Measurements from ENCODE around the gene ADGRL2. TPM values are rescaled to one million over a fixed set of nuclear protein-coding genes. Genes with fewer than 3 reads are reported as not detected.

Gene ADGRL2
- polyA plus RNA-seq, 1 of the 3 experiments (the other 2 are of a cell fraction), result 40.3 TPM

DNA sequence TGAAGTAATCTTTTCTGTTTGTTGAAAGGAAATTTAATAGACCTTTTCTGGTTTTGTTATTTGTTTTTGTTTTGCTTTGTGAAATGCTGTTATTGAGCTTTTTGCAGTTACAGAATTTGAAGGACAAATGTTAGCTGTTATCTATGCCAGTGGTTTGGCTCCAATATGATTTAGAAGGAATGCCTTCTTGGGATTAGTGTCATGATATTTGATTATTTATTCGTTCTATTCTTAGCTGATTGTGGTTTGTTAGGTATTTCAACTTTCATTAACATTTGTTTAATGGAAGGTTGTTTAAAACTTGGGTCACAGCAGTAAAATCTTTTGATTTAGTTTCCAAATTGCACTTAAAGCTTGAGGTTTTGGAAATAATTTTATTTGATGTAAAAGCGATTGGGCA, 33.5 kb downstream of the ADGRL2 start (continued):
- TF ChIP-seq REST (IDR thresholded peaks at IDR 0.05; ENCODE audit: low read depth, low read length) (no peak), IRF3 (IDR thresholded peaks at IDR 0.05; ENCODE audit: low read depth, low read length) (no peak)

DNA sequence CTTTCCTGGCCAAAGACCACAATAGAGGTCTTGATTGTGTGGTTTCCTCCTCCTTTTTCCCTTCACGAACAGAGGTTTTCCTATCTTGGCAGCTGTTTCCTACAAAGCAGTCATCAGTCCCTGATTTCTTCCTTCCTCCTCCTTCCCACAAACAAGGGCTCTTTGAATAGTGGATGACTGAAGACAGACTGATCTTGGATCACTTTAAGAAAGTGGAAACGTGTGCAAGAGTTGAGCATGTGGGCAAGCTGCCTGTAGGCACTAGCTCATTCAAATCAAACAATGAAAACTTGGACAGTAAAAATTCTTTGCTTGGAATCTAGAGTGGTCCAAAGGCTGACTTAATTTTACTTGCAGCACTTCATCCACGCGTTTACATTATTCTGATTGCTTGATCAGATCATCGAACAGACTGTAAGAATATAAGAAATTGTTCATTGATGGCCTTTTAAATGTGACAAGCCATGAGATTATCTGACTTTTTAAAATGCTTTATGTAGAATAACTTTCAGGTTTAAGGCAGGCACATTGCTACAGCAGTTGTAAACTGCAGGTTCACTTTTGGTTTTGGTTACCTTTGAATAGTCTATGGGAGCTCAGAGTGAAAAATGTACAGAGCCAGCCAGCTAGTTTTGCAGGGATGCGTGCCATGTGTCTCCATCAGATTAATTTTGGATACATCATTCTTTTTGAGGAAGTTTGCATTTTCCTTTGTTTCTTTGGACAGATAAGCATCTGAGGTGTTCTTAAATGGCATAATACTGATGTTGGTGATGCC, 34.4 kb downstream of the ADGRL2 start:
- Histone ChIP-seq H3K4me3 (ENCODE audit: low read depth in 2 of 2, low read length in 1 of 2) (no peak overlapping the region), H3K36me3 (replicated peaks in 1 of 2; ENCODE audit: control insufficient read depth in 1 of 2, insufficient read depth in 2 of 2, low read length in 1 of 2) (peaks cover 4 to 10% of the 10 kb centered on the region in 2 experiments), H3K27ac (ENCODE audit: low read depth in 2 of 2, low read length in 1 of 2) (peak overlapping the region; percentile 11 to 34; a peak in 2 of 4 replicates), H3K4me1 (ENCODE audit: control insufficient read depth in 1 of 2, insufficient read depth in 2 of 2, low read depth in 1 of 2, low read length in 1 of 2) (peaks cover 21 to 38% of the 10 kb centered on the region in 2 experiments), H3K27me3 (ENCODE audit: insufficient read depth) (no peaks in the 10 kb centered on the region), H3K79me2 (ENCODE audit: insufficient read depth) (peaks cover 84% of the 10 kb centered on the region), H3K9ac (no peak overlapping the region), H3K9me2 (no peaks in the 10 kb centered on the region; the same call in 1 of the 2 replicates), H2AFZ (ENCODE audit: low read depth) (no peak overlapping the region), H4K20me1 (ENCODE audit: insufficient read depth) (peaks cover 55% of the 10 kb centered on the region; the same call in 1 of the 2 replicates), H3K4me2 (0 out of 2 replicates have a peak overlapping the region, but pooled peaks have one; percentile 0), H3F3A (replicated peaks; ENCODE audit: insufficient read depth) (peaks cover 13% of the 10 kb centered on the region), H3K9me3 (no peaks in the 10 kb centered on the region)
- DNase-seq, result no peak
- ChIA-PET POLR2A (no interaction called here), CTCF (interaction anchor here (0.7 to 0.9 kb wide), 2 partner anchors 22 to 69 kb away, joined by 3 read pairs; no protein-coding TSS in a partner anchor)
- TF ChIP-seq PBX3 (IDR thresholded peaks at IDR 0.05), result 0 out of 2 replicates have a peak, but pooled peaks have one; percentile 4
- no peak for TF ChIP-seq FOXM1 (IDR thresholded peaks at IDR 0.05; ENCODE audit: low read depth)
- WGBS (ENCODE audit: low lambda C conversion rate), result 73% methylated on average over 6 of the region's 6 CpGs

DNA sequence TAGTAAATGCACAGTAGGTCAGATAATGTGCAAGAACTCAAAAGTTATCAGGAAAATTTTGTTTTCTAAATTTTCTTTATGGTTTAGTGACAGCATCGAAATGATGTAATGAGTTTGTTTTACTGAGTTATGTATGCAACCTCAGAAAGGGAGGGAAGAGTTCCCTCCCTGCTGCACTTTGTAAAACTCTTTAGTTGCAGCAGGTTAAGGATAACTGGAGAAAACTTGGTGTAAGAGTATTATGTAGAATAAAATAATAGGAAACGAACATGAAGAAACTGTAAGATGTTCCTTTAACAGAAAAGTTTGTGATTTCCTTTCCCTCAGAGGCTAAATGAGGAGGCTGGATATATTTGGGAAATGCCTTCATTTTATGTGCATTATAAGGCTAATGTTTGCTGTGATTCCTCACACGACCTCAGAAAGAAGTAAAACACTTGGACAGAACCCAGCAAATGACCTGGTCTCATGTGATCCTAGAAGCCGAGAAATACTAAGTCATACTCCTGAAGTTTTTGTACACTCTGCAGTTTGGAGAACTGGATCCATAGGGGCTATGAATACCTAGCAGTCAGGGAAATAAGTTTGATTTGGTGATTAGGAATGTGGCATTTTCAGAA, 35.4 kb downstream of the ADGRL2 start:
- Histone ChIP-seq H3K79me2 (ENCODE audit: insufficient read depth) (peaks cover 82% of the 10 kb centered on the region), H3K4me2 (peak overlapping the region; percentile 11; the same call in 1 of the 2 replicates), H3K9me3 (no peaks in the 10 kb centered on the region), H3F3A (replicated peaks; ENCODE audit: insufficient read depth) (peaks cover 13% of the 10 kb centered on the region), H2AFZ (ENCODE audit: low read depth) (no peak overlapping the region), H3K36me3 (replicated peaks in 1 of 2; ENCODE audit: control insufficient read depth in 1 of 2, insufficient read depth in 2 of 2, low read length in 1 of 2) (peaks cover 4 to 13% of the 10 kb centered on the region in 2 experiments), H3K27me3 (ENCODE audit: insufficient read depth) (no peaks in the 10 kb centered on the region), H3K27ac (ENCODE audit: low read depth in 2 of 2, low read length in 1 of 2) (peak overlapping the region in 1 of 2 experiments; percentile 22; a peak in 2 of 4 replicates), H3K9ac (no peak overlapping the region), H3K9me2 (no peaks in the 10 kb centered on the region; the same call in 1 of the 2 replicates), H3K4me1 (ENCODE audit: control insufficient read depth in 1 of 2, insufficient read depth in 2 of 2, low read depth in 1 of 2, low read length in 1 of 2) (peaks cover 21 to 38% of the 10 kb centered on the region in 2 experiments), H3K4me3 (ENCODE audit: low read depth in 2 of 2, low read length in 1 of 2) (no peak overlapping the region), H4K20me1 (ENCODE audit: insufficient read depth) (peaks cover 55% of the 10 kb centered on the region; the same call in 1 of the 2 replicates)
- DNase-seq, result no peak
- no peak for TF ChIP-seq GATA2 (CRISPR knock-in tag; IDR thresholded peaks at IDR 0.05)
- TF ChIP-seq TEAD4 (IDR thresholded peaks at IDR 0.05; ENCODE audit: borderline replicate concordance, insufficient read depth), result no peak
- TF ChIP-seq MEF2A (IDR thresholded peaks at IDR 0.05; ENCODE audit: borderline replicate concordance, low read depth), result no peak
- ChIA-PET POLR2A (no interaction called here), CTCF (no interaction called here)
- WGBS (ENCODE audit: low lambda C conversion rate), result 63% methylated on average over 4 of the region's 4 CpGs

Data from SK-N-SH (cell line).